Measurements from ENCODE around the gene TSHZ1.

DNA sequence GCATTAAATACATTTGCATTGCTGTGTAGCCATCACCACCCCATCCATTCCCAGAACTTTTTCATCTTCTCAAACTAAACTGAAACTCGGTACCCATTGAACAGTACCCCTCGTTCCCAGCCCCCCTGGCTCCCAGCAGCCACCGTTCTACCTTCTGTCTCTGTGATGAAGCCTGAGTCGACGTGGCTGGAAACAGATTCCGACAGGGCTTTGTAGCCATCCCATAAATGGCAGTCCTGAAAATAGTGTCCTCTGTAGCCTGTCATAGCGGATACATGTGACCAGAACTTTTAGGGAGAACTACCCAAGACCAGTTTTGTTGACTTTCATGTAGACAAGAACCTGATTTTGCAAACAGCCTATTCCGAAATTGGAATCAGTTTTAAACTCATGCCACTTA, 59.1 kb downstream of the TSHZ1 start:
- TF ChIP-seq, protein P1, sequence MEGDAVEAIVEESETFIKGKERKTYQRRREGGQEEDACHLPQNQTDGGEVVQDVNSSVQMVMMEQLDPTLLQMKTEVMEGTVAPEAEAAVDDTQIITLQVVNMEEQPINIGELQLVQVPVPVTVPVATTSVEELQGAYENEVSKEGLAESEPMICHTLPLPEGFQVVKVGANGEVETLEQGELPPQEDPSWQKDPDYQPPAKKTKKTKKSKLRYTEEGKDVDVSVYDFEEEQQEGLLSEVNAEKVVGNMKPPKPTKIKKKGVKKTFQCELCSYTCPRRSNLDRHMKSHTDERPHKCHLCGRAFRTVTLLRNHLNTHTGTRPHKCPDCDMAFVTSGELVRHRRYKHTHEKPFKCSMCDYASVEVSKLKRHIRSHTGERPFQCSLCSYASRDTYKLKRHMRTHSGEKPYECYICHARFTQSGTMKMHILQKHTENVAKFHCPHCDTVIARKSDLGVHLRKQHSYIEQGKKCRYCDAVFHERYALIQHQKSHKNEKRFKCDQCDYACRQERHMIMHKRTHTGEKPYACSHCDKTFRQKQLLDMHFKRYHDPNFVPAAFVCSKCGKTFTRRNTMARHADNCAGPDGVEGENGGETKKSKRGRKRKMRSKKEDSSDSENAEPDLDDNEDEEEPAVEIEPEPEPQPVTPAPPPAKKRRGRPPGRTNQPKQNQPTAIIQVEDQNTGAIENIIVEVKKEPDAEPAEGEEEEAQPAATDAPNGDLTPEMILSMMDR (IDR thresholded peaks at IDR 0.05) = no peak
- TF ChIP-seq POLR2A (IDR thresholded peaks at IDR 0.05) = no peak
